ENCODE results near the gene CD55.

Gene CD55

GRCh38 chr1:207335695-207336363 is 14.4 kb downstream of the CD55 start:
- peaks cover 0 to 55% (median 0%) of the 10 kb centered on the region in 11 experiments; a peak in 4 of 22 replicates for H4K20me1 ChIP-seq
- peaks cover 5 to 63% (median 16%) of the 10 kb centered on the region in 10 experiments; a peak in 18 of 20 replicates for H3K4me1 ChIP-seq
- H3K9me3 ChIP-seq (replicated peaks in 1 of 11): peaks cover 19 to 43% (median 31%) of the 10 kb centered on the region in 11 experiments
- no peak overlapping the region for H3K4me3 ChIP-seq
- no peak overlapping the region for H3K9ac ChIP-seq
- H3K36me3 ChIP-seq: peaks cover 63 to 100% (median 93%) of the 10 kb centered on the region in 11 experiments
- peak in 7 of 11 experiments; percentile 16 to 61 (median 30); a peak in 6 of 22 replicates for TF ChIP-seq Cebpa-rat (IDR thresholded peaks at IDR 0.05)
- H3K27ac ChIP-seq: peak overlapping the region in 6 of 11 experiments; percentile 1 to 70 (median 42); a peak in 7 of 22 replicates
- H3K4me2 ChIP-seq: peak overlapping the region in 3 of 11 experiments; percentile 9 to 54 (median 40); a peak in 4 of 22 replicates
- H3K27me3 ChIP-seq: no peaks in the 10 kb centered on the region

- H4K20me1 ChIP-seq: peaks cover 0 to 59% (median 0%) of the 10 kb centered on the region in 11 experiments; a peak in 4 of 22 replicates
- H3K4me3 ChIP-seq: no peak overlapping the region
- peaks cover 5 to 65% (median 16%) of the 10 kb centered on the region in 10 experiments; a peak in 18 of 20 replicates for H3K4me1 ChIP-seq
- H3K36me3 ChIP-seq: peaks cover 64 to 100% (median 90%) of the 10 kb centered on the region in 11 experiments
- H3K4me2 ChIP-seq: peak overlapping the region in 2 of 11 experiments; percentile 17 to 54; a peak in 3 of 22 replicates
- no peak for TF ChIP-seq Cebpa-rat (IDR thresholded peaks at IDR 0.05)
- peaks cover 19 to 43% (median 31%) of the 10 kb centered on the region in 11 experiments for H3K9me3 ChIP-seq (replicated peaks in 1 of 11)
- H3K27me3 ChIP-seq: no peaks in the 10 kb centered on the region
- peak overlapping the region in 6 of 11 experiments; percentile 1 to 70 (median 42); a peak in 9 of 22 replicates for H3K27ac ChIP-seq
- H3K9ac ChIP-seq: no peak overlapping the region
Measured at GRCh38 chr1:207336559-207337467, 15.3 kb downstream of the CD55 start.

- Histone ChIP-seq H3K36me3 (peaks cover 25 to 100% (median 62%) of the 10 kb centered on the region in 11 experiments), H3K9ac (no peak overlapping the region), H3K4me2 (peak overlapping the region in 2 of 11 experiments; percentile 43 to 54; a peak in 3 of 22 replicates), H3K9me3 (replicated peaks in 1 of 11) (peaks cover 0 to 10% (median 0%) of the 10 kb centered on the region in 11 experiments; a peak in 4 of 22 replicates), H3K27ac (no peak overlapping the region), H4K20me1 (peaks cover 0 to 100% (median 6%) of the 10 kb centered on the region in 11 experiments; a peak in 10 of 22 replicates), H3K27me3 (no peaks in the 10 kb centered on the region), H3K4me1 (peaks cover 0 to 61% (median 0%) of the 10 kb centered on the region in 10 experiments; a peak in 4 of 20 replicates), H3K4me3 (no peak overlapping the region)
- TF ChIP-seq Cebpa-rat (IDR thresholded peaks at IDR 0.05): no peak
Measured at GRCh38 chr1:207342332-207342731, 20.9 kb downstream of the CD55 start.

- Histone ChIP-seq H3K9ac (no peak overlapping the region), H4K20me1 (peaks cover 0 to 100% (median 6%) of the 10 kb centered on the region in 11 experiments; a peak in 10 of 22 replicates), H3K27ac (no peak overlapping the region), H3K4me3 (no peak overlapping the region), H3K27me3 (no peaks in the 10 kb centered on the region), H3K4me2 (peak overlapping the region in 1 of 11 experiments; percentile 43; a peak in 1 of 22 replicates), H3K4me1 (peaks cover 0 to 61% (median 0%) of the 10 kb centered on the region in 10 experiments; a peak in 4 of 20 replicates), H3K9me3 (replicated peaks in 1 of 11) (peaks cover 3 to 24% (median 8%) of the 10 kb centered on the region in 11 experiments), H3K36me3 (peaks cover 25 to 100% (median 66%) of the 10 kb centered on the region in 11 experiments)
- no peak for TF ChIP-seq Cebpa-rat (IDR thresholded peaks at IDR 0.05)
Measured at GRCh38 chr1:207343675-207344074, 22.2 kb downstream of the CD55 start.

GRCh38 chr1:207344221-207344620 is 22.7 kb downstream of the CD55 start:
- Histone ChIP-seq H4K20me1 (peaks cover 0 to 100% (median 6%) of the 10 kb centered on the region in 11 experiments; a peak in 10 of 22 replicates), H3K9ac (no peak overlapping the region), H3K4me1 (peaks cover 0 to 62% (median 0%) of the 10 kb centered on the region in 10 experiments; a peak in 4 of 20 replicates), H3K4me2 (no peak overlapping the region), H3K4me3 (no peak overlapping the region), H3K27me3 (no peaks in the 10 kb centered on the region), H3K9me3 (replicated peaks in 1 of 11) (peaks cover 8 to 29% (median 13%) of the 10 kb centered on the region in 11 experiments), H3K36me3 (peaks cover 30 to 100% (median 71%) of the 10 kb centered on the region in 11 experiments), H3K27ac (no peak overlapping the region)
- no peak for TF ChIP-seq Cebpa-rat (IDR thresholded peaks at IDR 0.05)

- H3K27ac ChIP-seq: no peak overlapping the region
- no peaks in the 10 kb centered on the region for H3K27me3 ChIP-seq
- no peak overlapping the region for H3K4me3 ChIP-seq
- peaks cover 0 to 72% (median 0%) of the 10 kb centered on the region in 10 experiments; a peak in 4 of 20 replicates for H3K4me1 ChIP-seq
- peak overlapping the region in 1 of 11 experiments; percentile 10; a peak in 1 of 22 replicates for H3K4me2 ChIP-seq
- peak overlapping the region in 1 of 11 experiments; percentile 34; a peak in 1 of 22 replicates for H3K9ac ChIP-seq
- H3K9me3 ChIP-seq (replicated peaks in 1 of 11): peaks cover 16 to 40% (median 23%) of the 10 kb centered on the region in 11 experiments
- no peak for TF ChIP-seq Cebpa-rat (IDR thresholded peaks at IDR 0.05)
- H3K36me3 ChIP-seq: peaks cover 25 to 100% (median 63%) of the 10 kb centered on the region in 11 experiments
- H4K20me1 ChIP-seq: peaks cover 0 to 100% (median 6%) of the 10 kb centered on the region in 11 experiments; a peak in 10 of 22 replicates
Measured at GRCh38 chr1:207345644-207346477, 24.4 kb downstream of the CD55 start.

- Histone ChIP-seq H4K20me1 (peaks cover 0 to 100% (median 6%) of the 10 kb centered on the region in 11 experiments; a peak in 10 of 22 replicates), H3K27ac (no peak overlapping the region), H3K4me1 (peaks cover 0 to 72% (median 0%) of the 10 kb centered on the region in 10 experiments; a peak in 4 of 20 replicates), H3K36me3 (peaks cover 22 to 100% (median 57%) of the 10 kb centered on the region in 11 experiments), H3K27me3 (no peaks in the 10 kb centered on the region), H3K9ac (peak overlapping the region in 1 of 11 experiments; percentile 34; a peak in 1 of 22 replicates), H3K9me3 (replicated peaks in 1 of 11) (peaks cover 16 to 40% (median 23%) of the 10 kb centered on the region in 11 experiments), H3K4me3 (no peak overlapping the region), H3K4me2 (peak overlapping the region in 1 of 11 experiments; percentile 10; a peak in 1 of 22 replicates)
- TF ChIP-seq Cebpa-rat (IDR thresholded peaks at IDR 0.05): no peak
Measured at GRCh38 chr1:207346513-207346912, 25.0 kb downstream of the CD55 start.
